GM19240 (cell line): Measurements from ENCODE around the gene CAMSAP3.

Experiments used
- DNase-seq: peaks from one replicate; pipeline ENCODE4 v3.0.0; 2011; ENCODE audit warnings: low spot score; ENCODE audit not compliant: insufficient read length

CAMSAP3 gene

GRCh38 chr19:7611541-7612279 is 16.0 kb downstream of the CAMSAP3 start:
- DNase-seq, result no peak

- no peak for DNase-seq
Observed at GRCh38 chr19:7612282-7613274, 16.9 kb downstream of the CAMSAP3 start.

- no peak for DNase-seq
Observed at GRCh38 chr19:7614859-7615741, 19.4 kb downstream of the CAMSAP3 start.

- DNase-seq, result no peak
Observed at GRCh38 chr19:7617172-7617571, 21.5 kb downstream of the CAMSAP3 start.

DNA sequence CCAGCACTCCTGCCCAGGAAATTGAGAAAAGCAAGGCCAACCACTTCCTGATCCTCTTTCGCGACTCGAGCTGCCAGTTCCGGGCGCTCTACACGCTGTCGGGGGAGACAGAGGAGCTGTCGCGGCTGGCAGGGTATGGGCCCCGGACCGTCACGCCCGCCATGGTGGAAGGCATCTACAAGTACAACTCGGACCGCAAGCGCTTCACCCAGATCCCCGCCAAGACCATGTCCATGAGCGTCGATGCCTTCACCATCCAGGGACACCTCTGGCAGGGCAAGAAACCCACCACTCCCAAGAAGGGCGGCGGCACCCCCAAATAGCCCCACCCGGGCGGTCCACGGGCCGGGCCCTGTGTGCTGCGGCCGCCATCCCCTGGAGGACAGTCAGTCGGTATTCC is 22.1 kb downstream of the CAMSAP3 start:
- DNase-seq, result no peak

DNA sequence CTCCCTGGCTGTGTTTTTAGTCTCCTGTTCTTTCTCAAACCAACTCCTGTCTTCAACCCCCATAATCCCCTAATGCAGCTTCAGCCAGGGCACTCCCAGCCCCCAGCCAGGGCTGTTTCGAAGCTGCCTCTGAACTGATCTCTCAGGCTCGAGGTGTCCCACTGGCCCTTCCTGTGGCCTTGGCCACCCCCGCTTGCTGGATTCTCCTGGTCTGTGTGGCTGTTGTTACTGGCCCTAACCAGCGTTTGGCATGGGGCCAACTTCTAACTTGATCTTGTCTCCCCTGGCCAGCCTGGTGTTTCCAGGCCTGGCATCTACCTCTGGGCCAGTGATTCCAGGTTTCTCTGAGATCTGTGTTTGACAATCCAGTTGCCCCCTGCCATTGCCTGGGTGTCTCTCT is 22.7 kb downstream of the CAMSAP3 start:
- no peak for DNase-seq

DNA sequence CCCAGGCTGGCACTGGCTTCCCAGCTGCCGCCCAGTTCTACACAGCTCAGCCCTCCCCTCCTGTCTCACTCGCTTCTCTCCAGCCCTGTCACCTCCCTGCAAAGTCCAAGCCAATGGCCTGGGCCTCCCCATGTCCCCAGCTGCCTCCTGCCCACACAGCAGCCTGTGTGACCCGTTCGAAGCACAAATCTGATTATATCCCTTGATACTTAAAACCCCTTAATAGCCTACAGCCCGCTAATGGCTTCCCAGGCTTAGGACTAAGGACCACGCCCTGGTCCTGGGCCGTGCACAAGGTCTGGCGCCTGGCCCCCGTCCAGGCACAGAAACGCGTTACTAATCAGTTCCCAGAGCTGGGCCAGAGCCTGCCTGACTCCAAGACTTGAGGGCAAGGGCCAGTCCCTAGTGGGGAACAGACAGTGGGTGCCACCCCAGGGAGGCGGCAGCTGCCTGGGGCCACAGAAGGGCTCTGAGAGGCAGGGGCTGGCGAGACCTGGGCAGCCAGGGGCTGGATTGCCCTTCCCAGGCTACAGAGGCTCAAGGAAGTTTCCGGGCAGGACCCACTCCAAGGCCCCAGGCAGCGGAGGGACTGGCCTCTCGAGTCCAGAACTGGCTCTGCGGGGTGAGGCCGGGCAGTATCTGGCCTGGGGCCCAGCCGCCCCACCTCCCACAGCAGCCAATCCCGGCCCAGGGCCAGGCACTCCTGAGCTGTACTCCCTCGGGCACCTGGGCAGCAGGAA is 23.3 kb downstream of the CAMSAP3 start:
- DNase-seq, result no peak

DNA sequence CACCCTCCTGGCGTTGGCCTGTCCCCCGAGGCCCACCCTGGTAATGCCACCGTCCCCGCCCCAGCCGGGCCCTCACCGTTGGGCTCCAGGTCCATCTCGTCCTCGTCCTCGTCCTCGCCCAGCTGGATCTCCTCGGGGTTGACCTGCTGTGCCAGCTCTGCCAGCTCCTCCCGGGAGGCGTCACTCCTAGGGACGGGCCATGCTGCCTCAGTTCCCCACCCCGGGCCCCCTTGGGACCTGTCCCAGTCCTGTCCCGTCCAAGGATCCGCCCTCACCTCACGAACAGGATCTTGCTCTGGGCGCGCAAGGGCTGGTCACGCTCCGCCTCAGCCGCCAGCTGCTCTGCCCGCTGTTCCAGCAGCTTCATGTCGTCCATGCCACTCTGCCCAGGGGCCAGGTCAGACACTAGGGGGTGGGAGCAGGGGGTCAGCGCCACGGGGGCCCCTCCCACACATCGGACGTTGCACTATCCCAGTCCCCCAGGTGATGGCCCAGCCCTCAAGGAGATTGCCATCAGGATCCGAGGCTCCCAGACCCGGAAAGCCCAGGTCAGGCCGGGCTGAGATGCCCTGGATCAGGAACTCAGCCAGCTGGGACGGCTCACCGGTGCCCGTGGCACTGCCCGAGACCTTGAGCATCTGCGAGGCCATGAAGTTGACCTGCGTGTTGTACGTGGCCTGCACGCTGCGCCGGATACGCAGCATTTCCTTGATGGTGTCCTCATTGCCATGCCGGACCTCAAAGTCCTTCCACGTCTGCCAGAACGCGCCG is 24.2 kb downstream of the CAMSAP3 start:
- no peak for DNase-seq

- DNase-seq, result no peak
Observed at GRCh38 chr19:7620442-7621412, 25.1 kb downstream of the CAMSAP3 start.

- DNase-seq, result no peak
Observed at GRCh38 chr19:7622933-7623685, 27.4 kb downstream of the CAMSAP3 start.

DNA sequence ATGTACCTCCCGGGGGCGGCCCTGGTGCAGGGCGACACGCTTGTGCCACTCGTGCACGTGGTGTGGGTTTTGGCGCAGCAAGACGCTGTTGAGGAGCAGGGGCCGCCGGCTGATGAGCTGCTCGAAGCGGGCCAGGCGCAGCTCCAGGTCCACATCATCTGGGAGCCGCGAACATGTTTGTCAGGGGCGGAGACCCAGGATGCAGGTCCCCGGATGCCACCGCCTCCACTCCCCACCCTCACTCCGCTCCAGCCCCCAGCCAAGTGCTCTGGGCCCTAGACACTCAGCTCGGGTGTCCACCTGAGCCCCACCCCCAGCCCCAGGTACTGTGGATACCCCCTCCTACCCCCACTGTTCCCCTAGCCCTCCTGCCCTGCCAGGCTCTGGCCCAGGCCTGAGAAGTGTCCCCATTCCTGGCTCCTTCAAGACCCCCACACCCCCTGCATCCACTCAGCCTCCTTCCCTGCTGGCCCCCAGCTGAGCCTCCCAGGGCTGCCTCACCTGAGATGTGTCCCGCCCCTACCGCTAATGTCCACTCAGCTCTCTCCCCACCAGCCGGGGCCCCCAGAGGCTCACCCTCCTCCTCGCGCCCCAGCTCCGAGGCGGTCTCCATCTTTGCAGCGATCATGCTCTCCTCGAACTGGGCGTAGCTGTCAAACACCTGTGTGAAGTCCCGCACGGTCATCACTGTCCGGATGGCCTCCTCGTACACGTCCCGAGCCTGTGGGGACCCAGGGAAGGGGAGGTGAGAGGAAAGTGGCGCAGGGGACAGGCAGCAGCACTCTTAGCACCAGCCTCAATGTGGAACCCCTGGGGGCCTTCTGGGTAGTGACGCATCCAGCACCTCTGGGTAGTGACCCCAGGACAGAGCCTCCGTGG is 28.3 kb downstream of the CAMSAP3 start:
- DNase-seq, result no peak

DNA sequence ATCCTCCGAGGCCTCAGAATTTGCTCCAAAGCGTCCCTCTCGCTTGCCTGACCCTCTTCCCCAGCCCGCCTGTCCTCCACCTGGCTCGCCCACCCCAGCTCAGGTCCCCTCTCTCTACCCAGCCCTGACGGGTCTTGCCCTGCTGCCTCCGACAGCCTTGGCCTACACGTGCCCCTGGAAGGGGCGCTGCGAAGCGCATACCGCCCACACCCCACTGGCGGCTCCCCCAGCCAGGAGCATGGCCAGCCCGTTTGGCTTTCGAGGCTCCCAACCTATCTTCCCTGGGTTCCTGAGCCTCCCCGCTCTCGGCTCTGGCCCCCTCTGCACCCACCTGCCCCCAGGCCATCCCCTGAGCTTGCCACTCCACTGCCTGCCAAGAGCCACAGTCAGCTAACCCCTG is 29.1 kb downstream of the CAMSAP3 start:
- no peak for DNase-seq

DNA sequence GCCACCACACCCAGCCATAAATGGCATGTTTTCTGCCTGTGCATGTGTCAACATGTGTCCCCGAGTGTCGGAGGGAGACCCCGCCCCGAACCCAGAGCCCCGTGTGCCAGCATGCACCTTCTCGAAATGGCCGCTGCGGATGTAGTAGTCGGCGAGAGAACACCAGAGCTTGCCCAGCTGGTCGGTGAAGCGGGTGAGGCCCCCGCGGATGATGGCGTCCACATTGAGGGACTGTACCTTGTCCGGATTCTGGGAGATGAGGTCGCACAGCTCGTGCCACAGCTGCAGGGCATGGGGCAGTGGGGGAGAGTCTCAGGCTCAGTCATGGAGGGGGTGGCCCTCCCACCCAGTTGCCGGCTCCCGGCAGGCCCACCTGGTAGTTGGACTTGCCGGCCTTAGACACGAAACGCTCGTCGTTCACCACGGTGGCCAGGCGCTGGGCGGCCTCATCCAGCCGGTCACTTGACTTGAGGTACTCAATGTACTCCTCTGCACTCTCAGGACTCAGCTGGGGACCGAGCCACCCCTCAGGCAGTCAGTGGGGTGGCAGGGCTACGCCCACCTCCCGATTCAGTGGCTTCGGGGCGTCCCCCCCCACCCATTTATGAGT is 30.2 kb downstream of the CAMSAP3 start:
- DNase-seq, result no peak

- DNase-seq, result no peak
Observed at GRCh38 chr19:7627166-7627565, 31.5 kb downstream of the CAMSAP3 start.

DNA sequence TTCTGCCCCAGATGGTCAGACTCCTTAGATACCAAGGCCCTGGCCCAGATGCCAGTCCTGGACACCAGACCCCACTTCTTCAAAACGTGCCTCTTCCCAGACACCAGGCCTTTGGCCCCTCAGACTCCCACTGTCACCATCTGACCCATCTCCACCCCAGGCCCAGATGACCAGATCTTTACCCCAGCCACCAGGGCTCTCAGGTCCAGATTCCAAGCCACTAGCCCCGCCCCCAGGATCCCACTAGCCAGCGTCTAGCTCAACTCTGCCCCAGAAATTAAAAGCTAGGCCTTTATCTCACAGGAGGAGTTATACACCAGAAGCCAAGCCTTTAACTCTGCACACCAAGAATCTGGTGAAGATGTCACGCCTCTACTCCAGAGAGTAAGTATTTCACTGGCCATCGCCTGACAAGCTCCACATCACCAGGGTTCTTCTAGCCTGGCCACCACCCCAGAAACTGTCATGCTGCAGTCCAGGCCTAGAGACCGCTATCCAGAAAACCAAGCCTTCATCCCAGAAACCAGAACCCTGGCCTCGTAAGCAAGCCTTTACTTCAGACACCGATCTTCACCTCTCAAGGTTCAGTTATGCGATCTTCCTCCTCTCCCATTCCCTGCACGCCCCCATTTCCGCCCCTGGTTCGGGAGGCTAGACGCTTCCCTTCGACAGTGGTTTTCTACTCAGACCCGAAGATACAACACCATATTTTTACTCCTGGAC is 33.1 kb downstream of the CAMSAP3 start:
- no peak for DNase-seq
